ENCODE data around the gene TARS1. TPM values are rescaled to one million over a fixed set of nuclear protein-coding genes. Genes with fewer than 3 reads are reported as not detected.

TARS1 gene
- total RNA-seq, 3 donors from 2014 or later (not counting 1 experiment from before 2014, with no cell fraction given), result 59.9 to 74.8 (median 64.6) TPM

DNA sequence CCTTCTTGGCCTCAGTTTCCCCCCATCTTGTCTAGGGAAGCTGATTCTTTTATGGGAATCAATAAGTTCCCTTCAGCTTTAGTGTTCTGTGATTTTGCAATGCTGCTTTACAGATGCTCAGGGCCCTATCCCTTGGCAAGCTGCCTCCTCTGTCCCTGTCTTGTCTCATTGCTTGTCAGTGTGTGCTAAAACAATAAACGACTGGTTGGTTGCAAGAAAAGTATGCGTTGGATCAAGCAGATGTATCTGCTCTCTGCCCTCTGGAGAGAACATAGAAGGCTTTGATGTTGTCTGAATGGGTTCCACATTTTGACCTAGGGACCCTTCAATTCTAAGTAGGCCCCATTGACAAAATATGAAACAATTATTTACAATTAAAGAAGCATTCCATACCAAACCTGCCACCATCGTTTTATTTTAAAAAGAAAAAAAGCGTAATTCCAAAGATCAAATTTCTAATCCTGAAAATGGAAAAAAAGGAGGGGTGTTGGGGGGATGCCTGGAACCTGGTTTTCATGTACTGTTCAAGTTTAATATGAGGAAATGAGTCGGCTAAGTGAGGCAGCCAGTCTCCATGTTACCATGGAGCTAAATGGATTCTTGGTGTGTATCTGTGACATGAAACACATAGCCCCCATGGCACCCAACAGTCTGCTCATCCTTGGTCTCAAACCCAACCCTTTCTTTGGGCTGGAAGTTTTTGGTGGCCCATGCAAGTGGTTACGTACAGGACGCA is 31.2 kb upstream of the TARS1 start:
- Mint-ChIP-seq H3K27me3 (ENCODE audit: low read depth in 2 of 2) (peaks cover 0 to 6% of the 10 kb centered on the region in 2 donors), H3K27ac (no peak overlapping the region), H3K4me3 (no peak overlapping the region), H3K36me3 (no peaks in the 10 kb centered on the region), H3K9me3 (peaks cover 0 to 2% of the 10 kb centered on the region in 2 donors), H3K4me1 (no peaks in the 10 kb centered on the region)
- Histone ChIP-seq H3K27me3 (ENCODE audit: control insufficient read depth, insufficient read depth, low read length) (no peaks in the 10 kb centered on the region), H3K36me3 (ENCODE audit: control insufficient read depth, insufficient read depth, low read length) (no peaks in the 10 kb centered on the region), H3K27ac (ENCODE audit: low read length) (no peak overlapping the region), H3K4me1 (ENCODE audit: control insufficient read depth, insufficient read depth, low read length) (no peaks in the 10 kb centered on the region), H3K4me3 (ENCODE audit: low read length) (no peak overlapping the region), H3K9me3 (ENCODE audit: control insufficient read depth, insufficient read depth, low read length) (no peaks in the 10 kb centered on the region)
- no peak for DNase-seq
- intact Hi-C loops (cut with micrococcal nuclease), result no loop called here
- TF ChIP-seq, protein P1, sequence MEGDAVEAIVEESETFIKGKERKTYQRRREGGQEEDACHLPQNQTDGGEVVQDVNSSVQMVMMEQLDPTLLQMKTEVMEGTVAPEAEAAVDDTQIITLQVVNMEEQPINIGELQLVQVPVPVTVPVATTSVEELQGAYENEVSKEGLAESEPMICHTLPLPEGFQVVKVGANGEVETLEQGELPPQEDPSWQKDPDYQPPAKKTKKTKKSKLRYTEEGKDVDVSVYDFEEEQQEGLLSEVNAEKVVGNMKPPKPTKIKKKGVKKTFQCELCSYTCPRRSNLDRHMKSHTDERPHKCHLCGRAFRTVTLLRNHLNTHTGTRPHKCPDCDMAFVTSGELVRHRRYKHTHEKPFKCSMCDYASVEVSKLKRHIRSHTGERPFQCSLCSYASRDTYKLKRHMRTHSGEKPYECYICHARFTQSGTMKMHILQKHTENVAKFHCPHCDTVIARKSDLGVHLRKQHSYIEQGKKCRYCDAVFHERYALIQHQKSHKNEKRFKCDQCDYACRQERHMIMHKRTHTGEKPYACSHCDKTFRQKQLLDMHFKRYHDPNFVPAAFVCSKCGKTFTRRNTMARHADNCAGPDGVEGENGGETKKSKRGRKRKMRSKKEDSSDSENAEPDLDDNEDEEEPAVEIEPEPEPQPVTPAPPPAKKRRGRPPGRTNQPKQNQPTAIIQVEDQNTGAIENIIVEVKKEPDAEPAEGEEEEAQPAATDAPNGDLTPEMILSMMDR (IDR thresholded peaks at IDR 0.05), result no peak
- ATAC-seq, result no peak
- 94% methylated on average over 7 of the region's 7 CpGs for WGBS (ENCODE audit: insufficient coverage)

DNA sequence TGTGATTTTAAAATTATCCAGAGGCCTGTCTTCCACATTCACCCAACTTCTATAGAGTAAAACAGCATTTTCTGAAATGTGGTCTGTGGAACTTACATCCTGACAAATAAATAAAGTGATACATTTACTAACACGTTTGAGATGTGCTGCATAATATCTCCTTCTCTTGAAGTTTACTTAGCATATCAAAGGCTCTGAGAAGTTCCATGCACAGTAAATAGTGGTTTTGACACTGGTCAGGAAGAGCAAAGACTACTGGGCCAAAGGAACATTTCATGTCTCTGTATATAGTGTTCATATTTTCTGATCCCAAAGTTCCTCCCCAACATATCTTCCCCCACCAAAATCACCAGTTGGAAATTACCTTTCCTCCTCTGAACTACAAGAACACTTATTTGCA is 30.5 kb upstream of the TARS1 start:
- Histone ChIP-seq H3K36me3 (ENCODE audit: control insufficient read depth, insufficient read depth, low read length) (no peaks in the 10 kb centered on the region), H3K9me3 (ENCODE audit: control insufficient read depth, insufficient read depth, low read length) (no peaks in the 10 kb centered on the region), H3K27me3 (ENCODE audit: control insufficient read depth, insufficient read depth, low read length) (no peaks in the 10 kb centered on the region), H3K4me3 (ENCODE audit: low read length) (no peak overlapping the region), H3K27ac (ENCODE audit: low read length) (no peak overlapping the region), H3K4me1 (ENCODE audit: control insufficient read depth, insufficient read depth, low read length) (no peaks in the 10 kb centered on the region)
- TF ChIP-seq, protein P1 (IDR thresholded peaks at IDR 0.05), result no peak
- no peak for ATAC-seq
- H3K4me3 Mint-ChIP-seq, result no peak overlapping the region
- intact Hi-C loops (cut with micrococcal nuclease), result no loop called here
- H3K27ac Mint-ChIP-seq, result no peak overlapping the region
- H3K4me1 Mint-ChIP-seq, result no peaks in the 10 kb centered on the region
- no peak for DNase-seq
- 86% methylated on average over 1 of the region's 1 CpG for WGBS (ENCODE audit: insufficient coverage)
- H3K27me3 Mint-ChIP-seq (ENCODE audit: low read depth in 2 of 2), result peaks cover 0 to 6% of the 10 kb centered on the region in 2 donors
- no peaks in the 10 kb centered on the region for H3K9me3 Mint-ChIP-seq
- no peaks in the 10 kb centered on the region for H3K36me3 Mint-ChIP-seq

DNA sequence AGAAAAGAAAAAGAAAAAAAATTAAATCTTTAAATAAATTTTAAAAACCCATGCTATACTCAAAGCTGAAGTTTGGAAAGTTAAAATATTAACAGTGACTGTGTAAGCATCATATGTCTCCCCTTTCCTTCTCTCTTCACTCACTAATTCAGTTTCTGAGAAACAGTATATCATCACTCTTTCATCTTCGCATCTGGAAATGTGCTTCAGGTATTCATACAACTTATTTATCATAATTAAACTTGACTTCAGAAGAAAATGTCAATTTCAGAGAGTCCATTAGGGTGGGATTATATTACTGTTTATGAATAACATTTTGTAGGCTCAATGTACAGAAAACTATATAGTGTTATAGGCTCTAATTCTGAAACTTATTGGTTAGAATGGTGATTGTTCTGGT is 29.3 kb upstream of the TARS1 start:
- no peaks in the 10 kb centered on the region for H3K36me3 ChIP-seq (ENCODE audit: control insufficient read depth, insufficient read depth, low read length)
- TF ChIP-seq, protein P1 (IDR thresholded peaks at IDR 0.05), result no peak
- H3K27ac ChIP-seq (ENCODE audit: low read length), result no peak overlapping the region
- DNase-seq (no peak), ATAC-seq (no peak)
- no CpG with 5 or more reads among the region's 1 CpG for WGBS (ENCODE audit: insufficient coverage)
- Mint-ChIP-seq H3K27me3 (ENCODE audit: low read depth in 2 of 2) (peaks cover 0 to 9% of the 10 kb centered on the region in 2 donors), H3K4me3 (no peak overlapping the region), H3K9me3 (no peaks in the 10 kb centered on the region), H3K36me3 (no peaks in the 10 kb centered on the region), H3K4me1 (no peaks in the 10 kb centered on the region), H3K27ac (no peak overlapping the region)
- intact Hi-C loops (cut with micrococcal nuclease), result no loop called here
- H3K27me3 ChIP-seq (ENCODE audit: control insufficient read depth, insufficient read depth, low read length), result no peaks in the 10 kb centered on the region
- H3K4me3 ChIP-seq (ENCODE audit: low read length), result no peak overlapping the region
- no peaks in the 10 kb centered on the region for H3K4me1 ChIP-seq (ENCODE audit: control insufficient read depth, insufficient read depth, low read length)
- no peaks in the 10 kb centered on the region for H3K9me3 ChIP-seq (ENCODE audit: control insufficient read depth, insufficient read depth, low read length)

Data from natural killer cell (primary cell).